K562 (cell line): ENCODE measurements around the gene RABGAP1L. TPM values are rescaled to one million over a fixed set of nuclear protein-coding genes. Genes with fewer than 3 reads are reported as not detected.

ENCODE experiments used
- ATAC-seq: fragments of 200-7000 bp; cut with Tn5 transposase; 3 replicates; pipeline ENCODE4 v1.9.1; 2020; ENCODE audit warnings: moderate library complexity
- BruUV-seq: library from RNA; stranded (reverse); fragments of 400-500 nt; replicated peaks from 2 replicates; lab custom pipeline; 2021; lab: Mats Ljungman, UMichigan
- CTCF ChIA-PET: fragments of 300-600 bp; formaldehyde crosslinking; extraction: SDS; loops from one replicate; lab custom pipeline; 2021; ENCODE audit warnings: low intra/inter-chr PET ratio; lab: Yijun Ruan, JAX
- POLR2A ChIA-PET: fragments of 300-600, 350-650 bp; sonication (Branson Sonifier 250); formaldehyde crosslinking; extraction: SDS; loops from one replicate; lab custom pipeline; 2021; ENCODE audit warnings: antibody characterized with exemption, inconsistent platforms; lab: Yijun Ruan, JAX
- DNase-seq, 4 experiments: peaks; one replicate each; pipeline versions ENCODE4 v3.0.0 to v3.0.0-alpha.2; 2011 to 2018; ENCODE audit warnings: low spot score in 3 of 4, mixed read lengths in 3 of 4; ENCODE audit errors: extremely low read depth in 1 of 4
- FAIRE-seq: peaks from 2 replicates; lab custom pipeline; 2011; peaks lifted over from hg19 to GRCh38; lab: Jason Lieb, UNC
- H2AFZ ChIP-seq: 2 replicates; pipeline ENCODE4 v1.6.0; 2011; ENCODE audit warnings: low read depth, low read length, control low read depth, inconsistent platforms
- H3K27ac ChIP-seq: fragments of 200-600 bp; 3 replicates; pipeline ENCODE4 v1.8.0; 2011; ENCODE audit warnings: low read depth, mild to moderate bottlenecking, control low read depth, inconsistent platforms, low read length, moderate library complexity, mixed read lengths; ENCODE audit errors: extremely low read depth
- H3K27me3 ChIP-seq, 2 experiments: fragments of 300-600 bp in 1 of 2; 2 replicates in 1 of 2; 3 replicates in 1 of 2; pipeline versions ENCODE4 v1.6.0 to v1.8.0; 2011; ENCODE audit warnings: inconsistent platforms in 2 of 2, low read length in 2 of 2, mild to moderate bottlenecking in 1 of 2, mixed read lengths in 1 of 2, moderate library complexity in 1 of 2; ENCODE audit not compliant: control insufficient read depth in 2 of 2, insufficient read depth in 2 of 2
- H3K36me3 ChIP-seq: fragments of 300-600 bp; 3 replicates; pipeline ENCODE4 v1.8.0; 2011; ENCODE audit warnings: mild to moderate bottlenecking, low read length, inconsistent platforms; ENCODE audit not compliant: control insufficient read depth, insufficient read depth
- H3K4me1 ChIP-seq, 2 experiments: fragments of 200-600 bp in 1 of 2; replicated peaks in 1 of 2; 2 replicates in 1 of 2; 3 replicates in 1 of 2; pipeline versions ENCODE4 v1.5.1 to v1.8.0; 2011; ENCODE audit warnings: inconsistent platforms in 2 of 2, low read length in 2 of 2, mild to moderate bottlenecking in 1 of 2, mixed read lengths in 1 of 2, moderate library complexity in 1 of 2; ENCODE audit not compliant: control insufficient read depth in 2 of 2, insufficient read depth in 2 of 2
- H3K4me2 ChIP-seq: 2 replicates; pipeline ENCODE4 v1.6.1; 2011; ENCODE audit warnings: low read length, control low read depth, inconsistent platforms, mixed read lengths; ENCODE audit not compliant: insufficient read depth
- H3K4me3 ChIP-seq: fragments of 200-600 bp; sonication (generic), shearing (Covaris generic); 2 replicates; pipeline ENCODE4 v1.5.1; 2016; ENCODE audit warnings: control low read depth, inconsistent platforms
- H3K79me2 ChIP-seq: fragments of 200-600 bp; 3 replicates; pipeline ENCODE4 v1.8.0; 2011; ENCODE audit warnings: low read length, inconsistent platforms; ENCODE audit not compliant: control insufficient read depth, insufficient read depth
- H3K9ac ChIP-seq, 2 experiments: 2 replicates each; pipeline versions ENCODE4 v1.6.0 to v1.6.1; 2011; ENCODE audit warnings: low read depth in 2 of 2, low read length in 2 of 2, control low read depth in 1 of 2, inconsistent platforms in 1 of 2, mild to moderate bottlenecking in 1 of 2, mixed read lengths in 1 of 2; ENCODE audit not compliant: insufficient read depth in 1 of 2
- H3K9me1 ChIP-seq: one replicate; pipeline ENCODE4 v1.6.0; 2011; ENCODE audit warnings: inconsistent platforms, mild to moderate bottlenecking, low read length, moderate library complexity; ENCODE audit not compliant: control insufficient read depth, insufficient read depth
- H3K9me3 ChIP-seq: replicated peaks from 2 replicates; pipeline ENCODE4 v1.5.1; 2011; ENCODE audit warnings: low read depth, low read length, inconsistent platforms; ENCODE audit not compliant: control insufficient read depth, insufficient read depth
- H4K20me1 ChIP-seq: replicated peaks from 2 replicates; pipeline ENCODE4 v1.6.1; 2011; ENCODE audit warnings: low read length, inconsistent platforms, mixed read lengths; ENCODE audit not compliant: control insufficient read depth, insufficient read depth
- CEBPG ChIP-seq, 3 experiments: fragments of 200-800 bp in 1 of 3; sonication (Bioruptor generic) in 1 of 3; sonication (generic) in 1 of 3; formaldehyde crosslinking in 1 of 3; IDR thresholded peaks in 2 of 3; conservative IDR thresholded peaks in 1 of 3; 2 replicates each; pipeline versions ENCODE4 v1.6.1 to v1.8.0; 2016 to 2022; ENCODE audit warnings: missing compliant biosample characterization in 2 of 3, missing genetic modification characterization in 2 of 3, mild to moderate bottlenecking in 1 of 3, missing genetic modification reagents in 1 of 3
- GTF2A2 ChIP-seq: IDR thresholded peaks from 2 replicates; pipeline ENCODE4 v1.6.1; 2016; ENCODE audit warnings: mild to moderate bottlenecking, missing genetic modification characterization, missing compliant biosample characterization
- HMG20A ChIP-seq: fragments of 450-650 bp; formaldehyde crosslinking; conservative IDR thresholded peaks from 2 replicates; pipeline ENCODE4 v1.4.0; 2020; ENCODE audit warnings: mild to moderate bottlenecking, mixed read lengths
- KLF6 ChIP-seq: fragments of 250-450 bp; sonication (Bioruptor Pico); IDR thresholded peaks from 2 replicates; pipeline ENCODE4 v1.4.0; 2020; ENCODE audit warnings: mild to moderate bottlenecking, moderate library complexity, borderline replicate concordance
- ZBTB7A ChIP-seq: IDR thresholded peaks from 2 replicates; pipeline ENCODE4 v1.6.1; 2011; ENCODE audit warnings: low read depth, mild to moderate bottlenecking, low read length, moderate library complexity, borderline replicate concordance; ENCODE audit not compliant: control insufficient read depth
- ZC3H11A ChIP-seq: IDR thresholded peaks from 2 replicates; pipeline ENCODE4 v1.6.1; 2012; ENCODE audit warnings: low read depth, low read length, improper control_type of control experiment
- ZNF146 ChIP-seq: IDR thresholded peaks from one replicate; pipeline ENCODE4 v1.6.1; 2018; ENCODE audit warnings: missing compliant biosample characterization; ENCODE audit not compliant: unreplicated experiment
- ZNF184 ChIP-seq: sonication (generic); formaldehyde crosslinking; IDR thresholded peaks from 2 replicates; pipeline ENCODE4 v1.5.0; 2020; ENCODE audit warnings: missing genetic modification reagents
- ZNF282 ChIP-seq: sonication (generic); formaldehyde crosslinking; IDR thresholded peaks from 2 replicates; pipeline ENCODE4 v1.8.1; 2023; ENCODE audit warnings: missing genetic modification reagents
- WGBS: fragments of 100-300 bp; shearing (Covaris generic); methylation state at CpG from one replicate; pipeline ENCODE4 v1.1.6; 2016; ENCODE audit warnings: low coverage, mixed read lengths; ENCODE audit not compliant: insufficient coverage; ENCODE audit errors: missing lambda C conversion rate; 5-methylcytosine and 5-hydroxymethylcytosine counted together
- in situ Hi-C: fragments of 300-500 bp; cut with MboI; formaldehyde crosslinking; loops from 4 replicates; pipeline ENCODE4 v1.15.0; 2018; ENCODE audit warnings: inconsistent platforms, mixed read lengths
- intact Hi-C: fragments of 100-400 bp; cut with micrococcal nuclease; formaldehyde crosslinking; loops from 2 replicates; pipeline ENCODE4 v1.14.2; 2022
- polyA plus RNA-seq, 8 experiments: library from polyadenylated mRNA; depleted of rRNA in 4 of 8; stranded (reverse) in 5 of 8; unstranded in 3 of 8; fragments of >200 nt; fragmentation: Nextera tagmentation in 2 of 8; fragmentation: Illumina TruSeq in 1 of 8; extraction: Ambion mirVana in 2 of 8; extraction: Trizol in 1 of 8; gene quantifications; 2 replicates each; pipeline versions ENCODE4 v1.2.1 to v1.2.3, GENCODE V29; 2011 to 2014; ENCODE audit warnings: inconsistent platforms in 1 of 8, missing spikeins in 1 of 8
- total RNA-seq, 7 experiments: library from RNA; depleted of rRNA in 6 of 7; stranded (reverse); fragments of >200 nt in 6 of 7; fragmentation: Illumina TruSeq in 2 of 7; extraction: Trizol in 2 of 7; gene quantifications; 2 replicates each; pipeline versions ENCODE4 v1.2.1 to v1.2.3, GENCODE V29; 2011 to 2021; ENCODE audit warnings: low replicate concordance in 1 of 7
- TF ChIP-seq, protein P1 (sequence below): fragments of 200-800 bp; sonication (Bioruptor generic); IDR thresholded peaks from 2 replicates; pipeline ENCODE4 v1.6.1; 2017; ENCODE audit warnings: missing genetic modification characterization, missing compliant biosample characterization

The RABGAP1L gene
- total and polyA plus RNA-seq, 9 of the 15 experiments (the other 6 are each of a cell fraction or from before 2014, with no cell fraction given), result 16.5 to 44.9 (median 26.7) TPM

DNA sequence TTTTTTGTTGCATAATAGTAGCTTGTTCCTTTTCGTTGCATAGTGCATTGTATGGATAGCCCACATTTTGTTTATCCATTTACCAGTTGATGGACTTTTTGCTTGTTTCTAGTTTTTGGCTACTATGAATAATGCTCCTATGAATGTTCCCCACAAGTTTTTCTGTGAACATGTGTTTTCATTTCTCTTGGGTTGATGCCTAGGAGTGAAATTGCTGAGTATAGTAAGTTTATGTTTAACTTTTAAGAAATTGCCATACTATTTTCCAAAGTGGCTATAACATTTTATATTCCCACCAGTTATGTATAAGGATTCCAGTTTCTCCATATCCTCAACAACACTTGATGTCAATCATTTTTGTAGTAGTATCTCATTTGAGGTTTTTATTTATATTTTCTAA lies 755.7 kb downstream of the RABGAP1L start:
- H3K79me2 ChIP-seq, result no peaks in the 10 kb centered on the region
- H3K27me3 ChIP-seq, result no peaks in the 10 kb centered on the region
- H3K4me1 ChIP-seq, result peaks cover 4 to 15% of the 10 kb centered on the region in 2 experiments; a peak in 3 of 5 replicates
- FAIRE-seq (no peak), DNase-seq (no peak), ATAC-seq (no peak)
- H3K9me3 ChIP-seq, result no peaks in the 10 kb centered on the region; the same call in 1 of the 2 replicates
- in situ Hi-C loops, result no loop called here
- no peak overlapping the region for H3K9ac ChIP-seq
- 60% methylated on average over 1 of the region's 1 CpG for WGBS
- intact Hi-C loops, result no loop called here
- H3K27ac ChIP-seq, result no peak overlapping the region
- H3K9me1 ChIP-seq, result no peaks in the 10 kb centered on the region
- no peak overlapping the region for H3K4me2 ChIP-seq
- H3K36me3 ChIP-seq, result no peaks in the 10 kb centered on the region
- TF ChIP-seq HMG20A (CRISPR knock-in tag) (no peak), CEBPG (CRISPR knock-in tag; IDR thresholded peaks at IDR 0.05) (no peak), CEBPG (tag; conservative IDR thresholded peaks at IDR 0.05 in 1 of 2, IDR thresholded peaks at IDR 0.05 in 1 of 2) (0 out of 4 replicates have a peak, but pooled peaks of 1 of the 2 experiments have one; percentile 15)
- POLR2A ChIA-PET, result no interaction called here
- no peak overlapping the region for H3K4me3 ChIP-seq
- CTCF ChIA-PET, result no interaction called here
- BruUV-seq, result no TSS peak
- no peaks in the 10 kb centered on the region for H4K20me1 ChIP-seq
- H2AFZ ChIP-seq, result no peak overlapping the region

DNA sequence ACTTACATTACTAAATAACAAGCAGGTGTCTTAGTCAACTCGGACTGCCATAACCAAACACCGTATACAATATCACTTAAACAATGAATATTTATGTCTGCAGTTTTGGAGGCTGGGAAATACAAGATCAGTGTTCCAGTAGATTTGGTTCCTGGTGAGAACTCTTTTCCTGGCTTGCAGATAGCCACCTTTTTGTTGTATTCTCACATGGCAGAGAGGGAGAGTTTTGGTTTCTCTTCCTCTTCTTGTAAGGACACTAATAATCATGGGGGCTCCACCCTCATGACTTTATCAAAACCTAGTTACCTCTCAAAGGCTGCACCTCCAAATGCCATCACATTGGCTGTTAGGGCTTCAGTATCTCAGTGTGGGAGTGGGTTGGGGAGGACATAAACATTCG lies 757.5 kb downstream of the RABGAP1L start:
- WGBS, result 53% methylated on average over 3 of the region's 3 CpGs
- Histone ChIP-seq H3K27me3 (no peaks in the 10 kb centered on the region), H3K4me3 (no peak overlapping the region), H3K4me2 (no peak overlapping the region), H3K9me1 (no peaks in the 10 kb centered on the region), H3K36me3 (no peaks in the 10 kb centered on the region), H3K79me2 (no peaks in the 10 kb centered on the region), H3K27ac (no peak overlapping the region), H2AFZ (no peak overlapping the region), H3K9me3 (no peaks in the 10 kb centered on the region; the same call in 1 of the 2 replicates), H3K9ac (no peak overlapping the region), H3K4me1 (peaks cover 4 to 15% of the 10 kb centered on the region in 2 experiments; a peak in 3 of 5 replicates), H4K20me1 (no peaks in the 10 kb centered on the region)
- DNase-seq, result no peak
- no peak for FAIRE-seq
- POLR2A ChIA-PET, result interaction anchor here (1.0 kb wide), 1 partner anchor 11 kb away, joined by 4 read pairs; no protein-coding TSS in a partner anchor
- ATAC-seq, result no peak
- no TSS peak for BruUV-seq
- intact Hi-C loops (no loop called here), in situ Hi-C loops (no loop called here)
- CTCF ChIA-PET, result no interaction called here
- TF ChIP-seq ZBTB7A (no peak), ZNF282 (CRISPR knock-in tag) (no peak), ZC3H11A (no peak), KLF6 (no peak), ZNF146 (CRISPR knock-in tag) (no peak), GTF2A2 (tag) (no peak), ZNF184 (CRISPR knock-in tag) (no peak)
- TF ChIP-seq, protein P1, sequence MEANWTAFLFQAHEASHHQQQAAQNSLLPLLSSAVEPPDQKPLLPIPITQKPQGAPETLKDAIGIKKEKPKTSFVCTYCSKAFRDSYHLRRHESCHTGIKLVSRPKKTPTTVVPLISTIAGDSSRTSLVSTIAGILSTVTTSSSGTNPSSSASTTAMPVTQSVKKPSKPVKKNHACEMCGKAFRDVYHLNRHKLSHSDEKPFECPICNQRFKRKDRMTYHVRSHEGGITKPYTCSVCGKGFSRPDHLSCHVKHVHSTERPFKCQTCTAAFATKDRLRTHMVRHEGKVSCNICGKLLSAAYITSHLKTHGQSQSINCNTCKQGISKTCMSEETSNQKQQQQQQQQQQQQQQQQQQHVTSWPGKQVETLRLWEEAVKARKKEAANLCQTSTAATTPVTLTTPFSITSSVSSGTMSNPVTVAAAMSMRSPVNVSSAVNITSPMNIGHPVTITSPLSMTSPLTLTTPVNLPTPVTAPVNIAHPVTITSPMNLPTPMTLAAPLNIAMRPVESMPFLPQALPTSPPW (CRISPR knock-in tag), result no peak
